Gastrocnemius medialis (tissue), 4 donors: ENCODE results near the gene SUSD3.

Experiments
- POLR2A ChIP-seq, 2 donors: fragments of 450-650 bp; IDR thresholded peaks; one replicate each; pipeline ENCODE4 v1.6.1; 2017; ENCODE audit warnings: antibody characterized with exemption in 2 of 2, mild to moderate bottlenecking in 2 of 2, moderate library complexity in 2 of 2
- TF ChIP-seq, protein P1 (sequence below), 5 experiments: fragments of 450-650 bp in 3 of 5; fragments of 200-600 bp in 2 of 5; sonication (generic) in 2 of 5; IDR thresholded peaks in 4 of 5; conservative IDR thresholded peaks in 1 of 5; 1 replicate in 4 of 5; 2 replicates in 1 of 5; pipeline ENCODE4 v1.5.1; 2016 to 2019; ENCODE audit warnings: antibody characterized with exemption in 5 of 5, mild to moderate bottlenecking in 3 of 5, moderate library complexity in 3 of 5

DNA sequence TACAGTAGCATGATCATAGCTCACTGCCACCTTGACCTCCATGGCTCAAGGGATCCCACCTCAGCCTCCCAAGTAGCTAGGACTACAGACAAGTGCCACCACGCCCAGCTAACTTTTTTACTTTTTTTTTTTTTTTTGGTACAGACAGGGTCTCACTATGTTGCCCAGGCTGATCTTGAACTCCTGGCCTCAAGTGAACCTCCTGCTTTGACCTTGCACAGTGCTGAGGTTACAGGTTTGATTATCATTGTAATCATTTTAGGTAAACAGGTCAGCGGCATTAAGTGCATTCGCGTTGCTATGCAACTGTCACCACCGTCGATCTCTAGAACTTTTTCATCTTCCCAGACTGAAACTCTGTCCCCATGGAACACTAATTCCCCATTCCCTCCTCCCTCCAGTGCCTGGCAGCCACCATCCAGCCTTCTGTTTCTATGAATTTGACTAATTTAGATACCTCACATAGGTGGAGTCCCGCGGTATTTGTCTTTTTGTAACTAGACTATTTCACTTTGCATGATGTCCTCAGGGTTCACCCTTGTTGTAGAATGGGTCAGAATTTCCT is 31.7 kb downstream of the SUSD3 start:
- TF ChIP-seq, protein P1, sequence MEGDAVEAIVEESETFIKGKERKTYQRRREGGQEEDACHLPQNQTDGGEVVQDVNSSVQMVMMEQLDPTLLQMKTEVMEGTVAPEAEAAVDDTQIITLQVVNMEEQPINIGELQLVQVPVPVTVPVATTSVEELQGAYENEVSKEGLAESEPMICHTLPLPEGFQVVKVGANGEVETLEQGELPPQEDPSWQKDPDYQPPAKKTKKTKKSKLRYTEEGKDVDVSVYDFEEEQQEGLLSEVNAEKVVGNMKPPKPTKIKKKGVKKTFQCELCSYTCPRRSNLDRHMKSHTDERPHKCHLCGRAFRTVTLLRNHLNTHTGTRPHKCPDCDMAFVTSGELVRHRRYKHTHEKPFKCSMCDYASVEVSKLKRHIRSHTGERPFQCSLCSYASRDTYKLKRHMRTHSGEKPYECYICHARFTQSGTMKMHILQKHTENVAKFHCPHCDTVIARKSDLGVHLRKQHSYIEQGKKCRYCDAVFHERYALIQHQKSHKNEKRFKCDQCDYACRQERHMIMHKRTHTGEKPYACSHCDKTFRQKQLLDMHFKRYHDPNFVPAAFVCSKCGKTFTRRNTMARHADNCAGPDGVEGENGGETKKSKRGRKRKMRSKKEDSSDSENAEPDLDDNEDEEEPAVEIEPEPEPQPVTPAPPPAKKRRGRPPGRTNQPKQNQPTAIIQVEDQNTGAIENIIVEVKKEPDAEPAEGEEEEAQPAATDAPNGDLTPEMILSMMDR (IDR thresholded peaks at IDR 0.05 in 4 of 5, conservative IDR thresholded peaks at IDR 0.05 in 1 of 5) = no peak
- no peak for TF ChIP-seq POLR2A (IDR thresholded peaks at IDR 0.05)
